Body of pancreas (tissue), 4 donors: ENCODE data around the gene POLR2I.

ENCODE experiments used
- POLR2A ChIP-seq, 3 donors: fragments of 450-650 bp; IDR thresholded peaks; one replicate each; pipeline ENCODE4 v1.6.1; 2016; ENCODE audit warnings: antibody characterized with exemption in 3 of 3, mild to moderate bottlenecking in 2 of 3
- TF ChIP-seq, protein P1 (sequence below), 7 experiments: fragments of 450-650 bp in 4 of 7; fragments of 200-600 bp in 3 of 7; sonication (generic) in 3 of 7; IDR thresholded peaks; one replicate each; pipeline ENCODE4 v1.5.1; 2016 to 2019; ENCODE audit warnings: antibody characterized with exemption in 7 of 7

DNA sequence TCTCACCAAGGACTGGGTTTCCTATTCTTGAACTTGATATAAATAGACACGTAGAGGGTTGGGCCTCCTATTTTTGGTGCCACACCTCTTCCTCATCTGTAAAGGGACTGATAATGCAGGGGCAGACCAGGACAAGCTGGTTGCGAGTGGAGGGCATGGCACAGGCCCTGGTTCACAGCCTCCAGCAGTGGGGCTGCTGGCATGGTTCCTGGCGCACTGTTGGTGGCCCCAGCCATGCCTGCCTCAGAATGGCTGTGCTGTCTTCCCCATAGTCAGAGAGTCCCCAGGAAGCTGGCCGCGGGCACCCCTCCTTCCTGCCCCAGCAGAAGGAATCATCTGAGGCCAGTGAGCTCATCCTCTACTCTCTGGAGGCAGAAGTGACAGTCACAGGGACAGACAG is 14.2 kb downstream of the POLR2I start:
- no peak for TF ChIP-seq POLR2A (IDR thresholded peaks at IDR 0.05)
- TF ChIP-seq, protein P1, sequence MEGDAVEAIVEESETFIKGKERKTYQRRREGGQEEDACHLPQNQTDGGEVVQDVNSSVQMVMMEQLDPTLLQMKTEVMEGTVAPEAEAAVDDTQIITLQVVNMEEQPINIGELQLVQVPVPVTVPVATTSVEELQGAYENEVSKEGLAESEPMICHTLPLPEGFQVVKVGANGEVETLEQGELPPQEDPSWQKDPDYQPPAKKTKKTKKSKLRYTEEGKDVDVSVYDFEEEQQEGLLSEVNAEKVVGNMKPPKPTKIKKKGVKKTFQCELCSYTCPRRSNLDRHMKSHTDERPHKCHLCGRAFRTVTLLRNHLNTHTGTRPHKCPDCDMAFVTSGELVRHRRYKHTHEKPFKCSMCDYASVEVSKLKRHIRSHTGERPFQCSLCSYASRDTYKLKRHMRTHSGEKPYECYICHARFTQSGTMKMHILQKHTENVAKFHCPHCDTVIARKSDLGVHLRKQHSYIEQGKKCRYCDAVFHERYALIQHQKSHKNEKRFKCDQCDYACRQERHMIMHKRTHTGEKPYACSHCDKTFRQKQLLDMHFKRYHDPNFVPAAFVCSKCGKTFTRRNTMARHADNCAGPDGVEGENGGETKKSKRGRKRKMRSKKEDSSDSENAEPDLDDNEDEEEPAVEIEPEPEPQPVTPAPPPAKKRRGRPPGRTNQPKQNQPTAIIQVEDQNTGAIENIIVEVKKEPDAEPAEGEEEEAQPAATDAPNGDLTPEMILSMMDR (IDR thresholded peaks at IDR 0.05), result no peak
